ENCODE results near the gene TMEM185A.

Gene TMEM185A

DNA sequence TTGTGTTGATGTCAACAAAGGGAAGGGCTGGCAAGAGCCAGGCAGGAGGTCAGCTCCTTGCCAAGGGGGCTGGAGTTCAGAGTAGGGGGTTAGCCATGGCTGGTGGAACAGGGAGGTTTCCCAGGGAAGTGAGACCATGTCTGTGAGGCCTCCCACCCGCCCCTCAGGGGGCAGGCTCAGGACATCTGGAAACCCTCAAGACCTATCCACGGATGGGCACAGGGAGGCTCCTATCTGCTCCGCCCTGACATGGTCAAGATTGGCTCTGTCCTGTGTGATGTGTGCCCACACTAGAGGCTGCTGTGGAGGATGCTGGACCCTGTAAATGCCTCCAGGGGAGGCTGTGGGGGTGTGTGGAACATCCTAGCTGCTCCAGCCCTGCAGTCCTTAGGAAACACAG, 8.0 kb upstream of the TMEM185A start:
- H3K4me3 ChIP-seq (ENCODE audit: low read depth, low read length), result no peak overlapping the region
- no peak for TF ChIP-seq MYC (IDR thresholded peaks at IDR 0.05; ENCODE audit: low read depth, low read length)
- TF ChIP-seq, protein P1, sequence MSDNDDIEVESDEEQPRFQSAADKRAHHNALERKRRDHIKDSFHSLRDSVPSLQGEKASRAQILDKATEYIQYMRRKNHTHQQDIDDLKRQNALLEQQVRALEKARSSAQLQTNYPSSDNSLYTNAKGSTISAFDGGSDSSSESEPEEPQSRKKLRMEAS (IDR thresholded peaks at IDR 0.05; ENCODE audit: low read depth, low read length), result no peak
- TF ChIP-seq, protein P2, sequence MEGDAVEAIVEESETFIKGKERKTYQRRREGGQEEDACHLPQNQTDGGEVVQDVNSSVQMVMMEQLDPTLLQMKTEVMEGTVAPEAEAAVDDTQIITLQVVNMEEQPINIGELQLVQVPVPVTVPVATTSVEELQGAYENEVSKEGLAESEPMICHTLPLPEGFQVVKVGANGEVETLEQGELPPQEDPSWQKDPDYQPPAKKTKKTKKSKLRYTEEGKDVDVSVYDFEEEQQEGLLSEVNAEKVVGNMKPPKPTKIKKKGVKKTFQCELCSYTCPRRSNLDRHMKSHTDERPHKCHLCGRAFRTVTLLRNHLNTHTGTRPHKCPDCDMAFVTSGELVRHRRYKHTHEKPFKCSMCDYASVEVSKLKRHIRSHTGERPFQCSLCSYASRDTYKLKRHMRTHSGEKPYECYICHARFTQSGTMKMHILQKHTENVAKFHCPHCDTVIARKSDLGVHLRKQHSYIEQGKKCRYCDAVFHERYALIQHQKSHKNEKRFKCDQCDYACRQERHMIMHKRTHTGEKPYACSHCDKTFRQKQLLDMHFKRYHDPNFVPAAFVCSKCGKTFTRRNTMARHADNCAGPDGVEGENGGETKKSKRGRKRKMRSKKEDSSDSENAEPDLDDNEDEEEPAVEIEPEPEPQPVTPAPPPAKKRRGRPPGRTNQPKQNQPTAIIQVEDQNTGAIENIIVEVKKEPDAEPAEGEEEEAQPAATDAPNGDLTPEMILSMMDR (IDR thresholded peaks at IDR 0.05; ENCODE audit: low read depth, low read length), result no peak
- no peak for TF ChIP-seq POLR2A (IDR thresholded peaks at IDR 0.05; ENCODE audit: extremely low read depth, insufficient read length)
- no peak for DNase-seq (ENCODE audit: low read depth)

DNA sequence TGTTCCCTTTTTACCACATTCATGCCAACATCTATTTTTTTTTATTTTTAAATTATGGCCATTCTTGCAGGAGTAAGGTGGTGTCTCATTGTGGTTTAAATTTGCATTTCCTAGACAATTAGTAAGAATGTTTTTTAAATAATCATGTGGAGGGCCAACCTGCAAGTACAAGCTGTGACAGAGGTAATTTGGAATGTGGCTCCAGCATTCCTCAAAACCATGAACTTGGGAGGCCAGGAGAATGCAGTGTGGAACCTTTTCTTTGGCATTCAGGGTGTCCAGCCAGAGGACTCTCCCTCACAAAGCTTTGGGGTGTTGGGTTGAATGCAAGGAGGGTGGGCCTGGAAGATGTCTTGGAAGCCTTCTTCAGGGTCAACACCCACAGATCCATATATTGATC, 7.3 kb upstream of the TMEM185A start:
- TF ChIP-seq, protein P2 (IDR thresholded peaks at IDR 0.05; ENCODE audit: low read depth, low read length), result no peak
- TF ChIP-seq MYC (IDR thresholded peaks at IDR 0.05; ENCODE audit: low read depth, low read length), result no peak
- TF ChIP-seq, protein P1 (IDR thresholded peaks at IDR 0.05; ENCODE audit: low read depth, low read length), result no peak
- TF ChIP-seq POLR2A (IDR thresholded peaks at IDR 0.05; ENCODE audit: extremely low read depth, insufficient read length), result no peak
- H3K4me3 ChIP-seq (ENCODE audit: low read depth, low read length), result no peak overlapping the region
- DNase-seq (ENCODE audit: low read depth), result no peak

DNA sequence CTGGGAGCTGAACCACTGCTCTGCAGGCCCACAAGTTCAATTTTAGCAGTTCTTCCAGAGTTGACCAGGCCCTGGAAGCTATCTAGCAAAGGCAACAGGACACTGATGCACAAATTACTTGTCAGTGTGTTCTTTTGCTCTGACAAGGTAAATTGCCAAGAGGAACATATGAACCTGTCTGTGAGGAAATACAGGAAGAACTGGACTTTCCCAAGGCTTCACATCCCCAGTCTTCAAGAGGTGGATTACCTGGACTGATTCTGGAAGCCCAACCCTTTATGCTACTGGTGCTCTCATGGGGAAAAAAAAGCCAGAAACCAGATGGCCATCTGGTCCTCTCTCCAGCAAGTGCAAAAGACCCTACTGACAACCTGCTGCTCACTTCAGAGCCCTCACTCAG, 1.9 kb upstream of the TMEM185A start:
- TF ChIP-seq, protein P1 (IDR thresholded peaks at IDR 0.05; ENCODE audit: low read depth, low read length), result no peak
- TF ChIP-seq MYC (IDR thresholded peaks at IDR 0.05; ENCODE audit: low read depth, low read length), result no peak
- TF ChIP-seq, protein P2 (IDR thresholded peaks at IDR 0.05; ENCODE audit: low read depth, low read length), result no peak
- TF ChIP-seq POLR2A (IDR thresholded peaks at IDR 0.05; ENCODE audit: extremely low read depth, insufficient read length), result no peak
- DNase-seq (ENCODE audit: low read depth), result no peak
- no peak overlapping the region for H3K4me3 ChIP-seq (ENCODE audit: low read depth, low read length)

DNA sequence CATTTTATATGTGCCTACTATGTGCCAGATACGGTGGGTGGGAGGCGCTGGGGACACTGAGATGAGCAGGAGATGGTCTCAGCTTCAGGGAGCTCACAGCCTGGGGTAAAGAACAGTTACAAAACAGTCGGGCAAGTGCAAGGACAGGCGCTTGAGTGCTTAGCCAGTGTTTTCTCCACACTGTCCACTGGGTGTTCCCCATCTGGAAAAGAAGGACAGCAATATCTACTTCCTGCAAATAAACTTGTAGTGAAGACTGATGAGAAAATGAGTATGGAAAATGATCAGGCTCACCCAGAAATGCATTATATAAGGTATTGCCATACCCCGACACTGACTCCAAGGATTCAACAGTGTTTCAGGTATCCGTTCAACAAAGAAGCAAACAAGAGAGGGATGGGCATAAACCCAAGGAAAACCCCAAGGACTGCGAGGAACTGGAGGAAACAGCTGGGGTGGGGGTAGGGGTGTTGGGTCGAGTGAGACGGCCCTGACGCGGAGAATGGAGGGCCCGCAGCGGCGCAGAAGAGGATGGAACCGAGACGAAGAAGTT, 835 bp downstream of the TMEM185A start:
- peak; percentile 40 for DNase-seq (ENCODE audit: low read depth)
- peak overlapping the region; percentile 74 for H3K4me3 ChIP-seq (ENCODE audit: low read depth, low read length)
- TF ChIP-seq, protein P1 (IDR thresholded peaks at IDR 0.05; ENCODE audit: low read depth, low read length), result no peak
- TF ChIP-seq POLR2A (IDR thresholded peaks at IDR 0.05; ENCODE audit: extremely low read depth, insufficient read length) (no peak), MYC (IDR thresholded peaks at IDR 0.05; ENCODE audit: low read depth, low read length) (no peak)
- TF ChIP-seq, protein P2 (IDR thresholded peaks at IDR 0.05; ENCODE audit: low read depth, low read length), result no peak

DNA sequence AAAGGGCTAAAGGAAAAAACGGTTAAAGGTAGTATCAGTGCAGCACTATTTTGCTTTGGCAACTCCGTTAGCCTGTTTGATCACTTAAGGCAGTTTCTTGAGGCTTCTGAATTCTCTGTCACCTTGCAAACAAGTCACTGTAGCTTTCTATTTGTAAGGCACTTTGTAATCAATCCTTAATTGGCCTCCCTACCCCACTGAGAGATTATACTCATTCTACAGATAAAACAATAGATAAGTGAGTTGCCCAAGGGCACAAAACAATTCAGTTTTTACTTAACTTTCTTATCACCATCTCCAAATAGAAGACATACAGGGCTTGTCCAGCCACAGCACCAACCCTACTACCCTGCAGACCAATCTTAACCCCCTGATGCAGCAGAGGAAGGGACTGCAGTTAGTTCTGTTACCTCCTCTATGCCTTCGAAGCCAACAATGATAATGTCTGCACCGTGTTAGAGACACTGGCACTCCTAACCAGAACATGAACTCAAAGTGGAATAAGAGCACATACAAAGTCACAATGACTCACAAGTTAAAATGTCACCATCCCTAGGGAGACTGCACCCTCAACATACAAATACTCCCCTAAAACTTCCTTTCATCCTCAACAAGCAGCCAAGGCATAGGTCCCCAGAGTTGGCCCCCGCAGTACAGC, 1.7 kb downstream of the TMEM185A start:
- TF ChIP-seq, protein P2 (IDR thresholded peaks at IDR 0.05; ENCODE audit: low read depth, low read length), result no peak
- TF ChIP-seq, protein P1 (IDR thresholded peaks at IDR 0.05; ENCODE audit: low read depth, low read length), result no peak
- TF ChIP-seq POLR2A (IDR thresholded peaks at IDR 0.05; ENCODE audit: extremely low read depth, insufficient read length) (no peak), MYC (IDR thresholded peaks at IDR 0.05; ENCODE audit: low read depth, low read length) (no peak)

More for the DNA sequence above, 1.7 kb downstream of the TMEM185A start:
- peak; percentile 14 for DNase-seq (ENCODE audit: low read depth)
- H3K4me3 ChIP-seq (ENCODE audit: low read depth, low read length), result peak overlapping the region; percentile 74

Data from NB4 (cell line).